Liver (tissue), 3 donors: ENCODE data around the gene OR7G2.

Experiments
- FOXA1 ChIP-seq: IDR thresholded peaks from 2 replicates; pipeline ENCODE4 v1.6.1; 2016; ENCODE audit warnings: antibody characterized with exemption
- GABPA ChIP-seq, 2 donors: IDR thresholded peaks in 1 of 2; conservative IDR thresholded peaks in 1 of 2; 2 replicates each; pipeline ENCODE4 v1.6.1; 2016; ENCODE audit warnings: antibody characterized with exemption in 2 of 2, mild to moderate bottlenecking in 1 of 2, moderate library complexity in 1 of 2
- HNF4A ChIP-seq, 2 donors: conservative IDR thresholded peaks; 2 replicates each; pipeline ENCODE4 v1.6.1; 2016; ENCODE audit warnings: antibody characterized with exemption in 2 of 2, mild to moderate bottlenecking in 2 of 2
- JUND ChIP-seq, 2 donors: IDR thresholded peaks; 2 replicates each; pipeline ENCODE4 v1.6.1; 2016; ENCODE audit warnings: antibody characterized with exemption in 2 of 2
- NR2F2 ChIP-seq: IDR thresholded peaks from 2 replicates; pipeline ENCODE4 v1.6.1; 2016; ENCODE audit warnings: antibody characterized with exemption
- RXRA ChIP-seq, 2 donors: IDR thresholded peaks; 2 replicates each; pipeline ENCODE4 v1.6.1; 2017 to 2018; ENCODE audit warnings: antibody characterized with exemption in 2 of 2, mild to moderate bottlenecking in 1 of 2
- SP1 ChIP-seq: IDR thresholded peaks from 2 replicates; pipeline ENCODE4 v1.6.1; 2018; ENCODE audit warnings: antibody characterized with exemption, mild to moderate bottlenecking
- TAF1 ChIP-seq: conservative IDR thresholded peaks from 2 replicates; pipeline ENCODE4 v1.6.1; 2016; ENCODE audit warnings: antibody characterized with exemption, mild to moderate bottlenecking
- YY1 ChIP-seq: IDR thresholded peaks from 2 replicates; pipeline ENCODE4 v1.6.1; 2016; ENCODE audit warnings: antibody characterized with exemption, mild to moderate bottlenecking
- TF ChIP-seq, protein P1 (sequence below): IDR thresholded peaks from 2 replicates; pipeline ENCODE4 v1.6.1; 2016; ENCODE audit warnings: antibody characterized with exemption
- TF ChIP-seq, protein P2 (sequence below): fragments of 150-350 bp; IDR thresholded peaks from 2 replicates; pipeline ENCODE4 v1.5.1; 2017; ENCODE audit warnings: improper control_type of control experiment, low read depth, low read length; ENCODE audit not compliant: missing input control
- TF ChIP-seq, protein P3 (sequence below): IDR thresholded peaks from 2 replicates; pipeline ENCODE4 v1.6.1; 2016; ENCODE audit warnings: antibody characterized with exemption
- TF ChIP-seq, protein P4 (sequence below): IDR thresholded peaks from 2 replicates; pipeline ENCODE4 v1.6.1; 2016; ENCODE audit warnings: antibody characterized with exemption, mild to moderate bottlenecking
- donor health status: healthy.
- donor health status: healthy.

DNA sequence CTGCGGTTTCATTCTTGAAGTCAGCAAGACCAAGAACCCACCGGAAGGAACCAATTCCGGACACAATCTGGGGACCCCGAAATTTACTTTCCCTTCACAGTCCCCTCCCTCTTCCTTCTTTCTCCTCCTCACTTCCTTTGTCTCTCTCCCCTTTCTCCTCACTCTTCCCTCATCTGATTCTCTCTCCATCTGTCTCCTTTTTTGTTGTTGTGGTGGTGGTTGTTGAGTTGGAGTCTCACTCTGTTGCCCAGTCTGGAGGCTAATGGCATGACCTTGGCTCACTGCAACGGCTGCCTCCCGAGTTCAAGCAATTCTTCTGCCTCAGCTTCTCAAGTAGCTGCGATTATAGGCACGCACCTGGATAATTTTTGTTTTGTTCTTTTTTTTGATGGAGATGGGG, 53.1 kb downstream of the OR7G2 start:
- TF ChIP-seq NR2F2 (no peak), RXRA (IDR thresholded peaks at IDR 0.05) (no peak), FOXA1 (no peak), TAF1 (no peak), JUND (IDR thresholded peaks at IDR 0.05) (no peak), SP1 (no peak), HNF4A (conservative IDR thresholded peaks at IDR 0.05) (no peak), GABPA (IDR thresholded peaks at IDR 0.05 in 1 of 2, conservative IDR thresholded peaks at IDR 0.05 in 1 of 2) (no peak), YY1 (no peak)
- TF ChIP-seq, protein P1, sequence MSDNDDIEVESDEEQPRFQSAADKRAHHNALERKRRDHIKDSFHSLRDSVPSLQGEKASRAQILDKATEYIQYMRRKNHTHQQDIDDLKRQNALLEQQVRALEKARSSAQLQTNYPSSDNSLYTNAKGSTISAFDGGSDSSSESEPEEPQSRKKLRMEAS = no peak
- TF ChIP-seq, protein P2, sequence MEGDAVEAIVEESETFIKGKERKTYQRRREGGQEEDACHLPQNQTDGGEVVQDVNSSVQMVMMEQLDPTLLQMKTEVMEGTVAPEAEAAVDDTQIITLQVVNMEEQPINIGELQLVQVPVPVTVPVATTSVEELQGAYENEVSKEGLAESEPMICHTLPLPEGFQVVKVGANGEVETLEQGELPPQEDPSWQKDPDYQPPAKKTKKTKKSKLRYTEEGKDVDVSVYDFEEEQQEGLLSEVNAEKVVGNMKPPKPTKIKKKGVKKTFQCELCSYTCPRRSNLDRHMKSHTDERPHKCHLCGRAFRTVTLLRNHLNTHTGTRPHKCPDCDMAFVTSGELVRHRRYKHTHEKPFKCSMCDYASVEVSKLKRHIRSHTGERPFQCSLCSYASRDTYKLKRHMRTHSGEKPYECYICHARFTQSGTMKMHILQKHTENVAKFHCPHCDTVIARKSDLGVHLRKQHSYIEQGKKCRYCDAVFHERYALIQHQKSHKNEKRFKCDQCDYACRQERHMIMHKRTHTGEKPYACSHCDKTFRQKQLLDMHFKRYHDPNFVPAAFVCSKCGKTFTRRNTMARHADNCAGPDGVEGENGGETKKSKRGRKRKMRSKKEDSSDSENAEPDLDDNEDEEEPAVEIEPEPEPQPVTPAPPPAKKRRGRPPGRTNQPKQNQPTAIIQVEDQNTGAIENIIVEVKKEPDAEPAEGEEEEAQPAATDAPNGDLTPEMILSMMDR = no peak
- TF ChIP-seq, protein P3, sequence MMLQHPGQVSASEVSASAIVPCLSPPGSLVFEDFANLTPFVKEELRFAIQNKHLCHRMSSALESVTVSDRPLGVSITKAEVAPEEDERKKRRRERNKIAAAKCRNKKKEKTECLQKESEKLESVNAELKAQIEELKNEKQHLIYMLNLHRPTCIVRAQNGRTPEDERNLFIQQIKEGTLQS = no peak
- TF ChIP-seq, protein P4, sequence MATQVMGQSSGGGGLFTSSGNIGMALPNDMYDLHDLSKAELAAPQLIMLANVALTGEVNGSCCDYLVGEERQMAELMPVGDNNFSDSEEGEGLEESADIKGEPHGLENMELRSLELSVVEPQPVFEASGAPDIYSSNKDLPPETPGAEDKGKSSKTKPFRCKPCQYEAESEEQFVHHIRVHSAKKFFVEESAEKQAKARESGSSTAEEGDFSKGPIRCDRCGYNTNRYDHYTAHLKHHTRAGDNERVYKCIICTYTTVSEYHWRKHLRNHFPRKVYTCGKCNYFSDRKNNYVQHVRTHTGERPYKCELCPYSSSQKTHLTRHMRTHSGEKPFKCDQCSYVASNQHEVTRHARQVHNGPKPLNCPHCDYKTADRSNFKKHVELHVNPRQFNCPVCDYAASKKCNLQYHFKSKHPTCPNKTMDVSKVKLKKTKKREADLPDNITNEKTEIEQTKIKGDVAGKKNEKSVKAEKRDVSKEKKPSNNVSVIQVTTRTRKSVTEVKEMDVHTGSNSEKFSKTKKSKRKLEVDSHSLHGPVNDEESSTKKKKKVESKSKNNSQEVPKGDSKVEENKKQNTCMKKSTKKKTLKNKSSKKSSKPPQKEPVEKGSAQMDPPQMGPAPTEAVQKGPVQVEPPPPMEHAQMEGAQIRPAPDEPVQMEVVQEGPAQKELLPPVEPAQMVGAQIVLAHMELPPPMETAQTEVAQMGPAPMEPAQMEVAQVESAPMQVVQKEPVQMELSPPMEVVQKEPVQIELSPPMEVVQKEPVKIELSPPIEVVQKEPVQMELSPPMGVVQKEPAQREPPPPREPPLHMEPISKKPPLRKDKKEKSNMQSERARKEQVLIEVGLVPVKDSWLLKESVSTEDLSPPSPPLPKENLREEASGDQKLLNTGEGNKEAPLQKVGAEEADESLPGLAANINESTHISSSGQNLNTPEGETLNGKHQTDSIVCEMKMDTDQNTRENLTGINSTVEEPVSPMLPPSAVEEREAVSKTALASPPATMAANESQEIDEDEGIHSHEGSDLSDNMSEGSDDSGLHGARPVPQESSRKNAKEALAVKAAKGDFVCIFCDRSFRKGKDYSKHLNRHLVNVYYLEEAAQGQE = no peak
